T-cell (primary cell): ENCODE data around the gene SH3YL1. TPM values are rescaled to one million over a fixed set of nuclear protein-coding genes. Genes with fewer than 3 reads are reported as not detected.

Experiments used
- ATAC-seq, 4 experiments: fragments of 200-7000 bp in 3 of 4; fragments of 150-1000 bp in 1 of 4; cut with Tn5 transposase; replicated peaks in 1 of 4; 1 replicate in 3 of 4; 2 replicates in 1 of 4; pipeline ENCODE4 v1.10.0; 2021; ENCODE audit warnings: moderate library complexity in 3 of 4, mild to moderate bottlenecking in 2 of 4, moderate number of reproducible peaks in 1 of 4
- CTCF ChIA-PET, 2 donors: fragments of 300-600 bp; sonication (Branson Sonifier 250); formaldehyde crosslinking; loops; one replicate each; lab custom pipeline; 2022; ENCODE audit warnings: antibody characterized with exemption in 2 of 2; lab: Charles Lee
- POLR2A ChIA-PET, 2 donors: fragments of 300-600 bp; sonication (Branson Sonifier 250); formaldehyde crosslinking; loops; one replicate each; lab custom pipeline; 2022; ENCODE audit warnings: antibody characterized with exemption in 2 of 2; lab: Charles Lee
- DNase-seq, 35 experiments: peaks; one replicate each; pipeline versions ENCODE4 v3.0.0 to v3.0.0-alpha.2; 2013 to 2023
- H3K27ac ChIP-seq: one replicate; pipeline ENCODE4 v1.5.1; 2013; ENCODE audit warnings: low read length
- H3K27me3 ChIP-seq, 2 experiments: replicated peaks in 1 of 2; 1 replicate in 1 of 2; 2 replicates in 1 of 2; pipeline versions ENCODE4 v1.6.1 to v1.7.0; 2013; ENCODE audit warnings: low read length in 1 of 2, mixed read lengths in 1 of 2; ENCODE audit not compliant: control insufficient read depth in 2 of 2, insufficient read depth in 2 of 2; ENCODE audit errors: extremely low read depth in 1 of 2
- H3K36me3 ChIP-seq, 2 donors: 1 replicate in 1 of 2; 2 replicates in 1 of 2; pipeline versions ENCODE4 v1.6.1 to v1.7.0; 2013; ENCODE audit warnings: low read length in 1 of 2; ENCODE audit not compliant: control insufficient read depth in 2 of 2, insufficient read depth in 1 of 2; ENCODE audit errors: extremely low read depth in 1 of 2
- H3K4me1 ChIP-seq, 2 experiments: 1 replicate in 1 of 2; 2 replicates in 1 of 2; pipeline versions ENCODE4 v1.6.1 to v1.7.0; 2013; ENCODE audit warnings: low read length in 2 of 2, mixed read lengths in 1 of 2; ENCODE audit not compliant: insufficient read depth in 2 of 2, control insufficient read depth in 1 of 2; ENCODE audit errors: extremely low read depth in 1 of 2
- H3K4me3 ChIP-seq, 2 donors: 1 replicate in 1 of 2; 2 replicates in 1 of 2; pipeline versions ENCODE4 v1.5.1 to v1.7.0; 2013; ENCODE audit warnings: mild to moderate bottlenecking in 2 of 2, low read length in 1 of 2, moderate library complexity in 1 of 2; ENCODE audit not compliant: control insufficient read depth in 1 of 2; ENCODE audit errors: extremely low read depth in 1 of 2
- H3K9me3 ChIP-seq: 2 replicates; pipeline ENCODE4 v1.7.0; 2013
- H3K27ac Mint-ChIP-seq, 2 donors: one replicate each; pipeline ENCODE4 v1.8.0; 2020 to 2021; ENCODE audit warnings: mild to moderate bottlenecking in 2 of 2, mixed read lengths in 2 of 2
- H3K27me3 Mint-ChIP-seq, 2 donors: one replicate each; pipeline ENCODE4 v1.8.0; 2021 to 2022; ENCODE audit warnings: mixed read lengths in 2 of 2
- H3K36me3 Mint-ChIP-seq: one replicate; pipeline ENCODE4 v1.8.0; 2021; ENCODE audit warnings: mixed read lengths
- H3K4me1 Mint-ChIP-seq, 3 donors: one replicate each; pipeline ENCODE4 v1.8.0; 2020 to 2022; ENCODE audit warnings: mixed read lengths in 3 of 3, mild to moderate bottlenecking in 1 of 3
- H3K4me3 Mint-ChIP-seq, 3 donors: one replicate each; pipeline ENCODE4 v1.8.0; 2020 to 2022; ENCODE audit warnings: mild to moderate bottlenecking in 3 of 3, mixed read lengths in 3 of 3, moderate library complexity in 3 of 3
- H3K9me3 Mint-ChIP-seq, 3 donors: one replicate each; pipeline ENCODE4 v1.8.0; 2020 to 2022; ENCODE audit warnings: mixed read lengths in 3 of 3
- WGBS: methylation state at CpG from one replicate; pipeline ENCODE4 v1.1.5; 2013; ENCODE audit warnings: missing lambda C conversion rate; ENCODE audit not compliant: insufficient coverage; 5-methylcytosine and 5-hydroxymethylcytosine counted together
- total RNA-seq, 35 experiments: library from RNA in 6 of 35; stranded (reverse) in 6 of 35; fragments of 120-200 nt in 1 of 35; gene quantifications; one replicate each; pipeline versions ENCODE4 v1.2.1 to v1.2.4 and lab custom pipeline; 2013 to 2026

Gene SH3YL1
- total RNA-seq, 5 donors from 2014 or later (not counting 1 experiment from before 2014, with no cell fraction given) = 54.8 to 71.4 (median 59.9) TPM

DNA sequence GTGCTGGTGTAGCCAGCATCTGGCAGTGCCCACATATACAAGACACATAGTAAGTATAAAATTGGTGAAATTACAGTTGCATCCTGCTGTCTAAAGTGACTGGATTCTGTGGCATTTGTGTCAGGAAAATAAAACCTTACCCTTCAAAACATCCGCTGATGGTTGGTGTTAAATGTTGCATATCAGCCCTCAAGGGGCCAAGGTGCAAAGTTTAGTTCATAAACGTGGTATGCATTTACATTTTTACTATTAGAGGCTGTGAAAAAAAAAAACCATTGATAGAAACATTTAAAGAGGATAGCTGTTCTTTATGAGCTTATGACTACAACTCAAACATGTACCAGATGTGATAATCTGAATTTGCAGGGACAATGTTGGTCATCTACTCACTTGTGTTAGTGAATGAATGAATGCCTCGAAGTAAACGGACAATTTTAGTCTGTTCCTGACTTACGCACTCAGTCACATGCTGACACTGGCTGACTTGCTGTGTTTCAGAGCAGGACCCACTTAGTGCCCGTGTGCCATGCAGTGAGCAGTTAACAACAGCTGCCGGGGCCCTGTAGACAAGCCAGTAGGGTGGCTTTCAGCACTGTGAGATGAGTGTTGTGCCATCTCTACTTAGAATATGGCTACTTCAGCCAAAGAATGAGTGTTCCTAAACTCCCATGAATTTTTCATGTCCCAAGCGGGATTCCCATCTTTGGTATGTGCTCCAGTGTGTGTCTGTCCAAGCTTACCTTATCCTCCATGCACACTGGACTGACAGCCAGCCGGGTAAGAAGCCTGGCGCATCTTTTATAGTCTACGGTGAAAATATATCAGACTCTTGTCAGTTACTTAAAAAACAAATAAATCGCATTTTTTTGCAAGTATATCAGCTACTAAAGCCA is 18.8 kb upstream of the SH3YL1 start:
- Mint-ChIP-seq H3K9me3 (no peaks in the 10 kb centered on the region), H3K4me1 (peaks cover 0 to 2% (median 0%) of the 10 kb centered on the region in 3 donors), H3K36me3 (peaks cover 43% of the 10 kb centered on the region), H3K27ac (no peak overlapping the region), H3K4me3 (no peak overlapping the region), H3K27me3 (peaks cover 6 to 17% of the 10 kb centered on the region in 2 donors)
- ChIA-PET POLR2A (interaction anchor here in 1 of 2 donors (0.6 kb wide), 1 partner anchor 106 kb away, joined by 3 read pairs; no protein-coding TSS in a partner anchor), CTCF (no interaction called here)
- Histone ChIP-seq H3K27me3 (peaks cover 0 to 8% of the 10 kb centered on the region in 2 experiments), H3K27ac (no peak overlapping the region), H3K36me3 (peaks cover 11 to 43% of the 10 kb centered on the region in 2 donors), H3K4me1 (peaks cover 0 to 7% of the 10 kb centered on the region in 2 experiments), H3K9me3 (no peaks in the 10 kb centered on the region), H3K4me3 (no peak overlapping the region)
- WGBS = 99% methylated on average over 10 of the region's 12 CpGs
- ATAC-seq (no peak), DNase-seq (no peak)

- Mint-ChIP-seq H3K4me1 (no peaks in the 10 kb centered on the region), H3K4me3 (no peak overlapping the region), H3K27ac (no peak overlapping the region), H3K9me3 (no peaks in the 10 kb centered on the region), H3K36me3 (peaks cover 54% of the 10 kb centered on the region), H3K27me3 (peaks cover 6 to 11% of the 10 kb centered on the region in 2 donors)
- Histone ChIP-seq H3K27ac (no peak overlapping the region), H3K9me3 (no peaks in the 10 kb centered on the region), H3K36me3 (peaks cover 15 to 55% of the 10 kb centered on the region in 2 donors), H3K4me3 (no peak overlapping the region), H3K4me1 (no peaks in the 10 kb centered on the region), H3K27me3 (no peaks in the 10 kb centered on the region)
- DNase-seq (no peak), ATAC-seq (no peak)
- POLR2A ChIA-PET = no interaction called here
- CTCF ChIA-PET = no interaction called here
- 96% methylated on average over 6 of the region's 9 CpGs for WGBS
Observed at GRCh38 chr2:281381-281780, 17.5 kb upstream of the SH3YL1 start.

GRCh38 chr2:280650-281110 is 16.8 kb upstream of the SH3YL1 start:
- POLR2A ChIA-PET = interaction anchor here in 1 of 2 donors (0.5 kb wide), 1 partner anchor 53 kb away, joined by 4 read pairs; no protein-coding TSS in a partner anchor
- Mint-ChIP-seq H3K9me3 (no peaks in the 10 kb centered on the region), H3K4me1 (no peaks in the 10 kb centered on the region)

DNA sequence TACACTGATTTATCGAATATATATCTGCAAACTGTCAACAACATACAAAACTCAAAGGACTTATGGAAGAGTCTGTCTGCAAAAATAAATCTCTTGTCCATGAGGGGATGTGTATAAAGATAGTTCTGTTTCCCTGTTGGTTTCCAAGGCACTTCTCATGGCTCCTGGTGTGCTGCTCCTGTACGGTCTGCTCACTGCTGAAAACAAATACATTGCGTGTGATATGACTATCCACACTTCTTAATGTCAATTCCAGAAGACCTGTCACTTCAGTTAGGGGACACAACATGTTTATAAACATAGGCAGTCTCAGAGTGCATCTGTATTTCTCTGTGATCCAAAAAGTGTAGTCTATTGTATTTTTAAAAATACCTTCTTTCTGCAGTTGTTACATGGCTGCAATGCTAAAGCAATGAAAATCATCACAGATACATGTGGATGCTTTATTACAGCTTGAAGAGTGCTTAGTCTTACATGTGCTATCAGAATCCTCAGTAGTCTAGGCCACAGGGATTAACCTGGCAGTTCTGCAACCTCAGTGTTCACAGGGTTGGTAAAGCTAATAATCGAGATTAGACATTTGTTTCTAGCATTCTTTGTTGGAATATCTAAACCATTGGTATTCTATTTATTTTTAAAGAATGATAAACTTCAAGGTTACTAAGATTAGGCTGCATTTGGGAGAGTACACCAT is 16.3 kb upstream of the SH3YL1 start:
- H3K9me3 Mint-ChIP-seq = no peaks in the 10 kb centered on the region
- Histone ChIP-seq H3K9me3 (no peaks in the 10 kb centered on the region), H3K36me3 (peaks cover 22 to 66% of the 10 kb centered on the region in 2 donors), H3K27me3 (no peaks in the 10 kb centered on the region), H3K4me3 (no peak overlapping the region), H3K27ac (no peak overlapping the region), H3K4me1 (no peaks in the 10 kb centered on the region)
- WGBS = no CpG with 5 or more reads among the region's 4 CpGs
- no peak for DNase-seq
- no peak overlapping the region for H3K4me3 Mint-ChIP-seq
- no peak overlapping the region for H3K27ac Mint-ChIP-seq
- no peaks in the 10 kb centered on the region for H3K4me1 Mint-ChIP-seq
- H3K36me3 Mint-ChIP-seq = peaks cover 63% of the 10 kb centered on the region
- no peak for ATAC-seq
- CTCF ChIA-PET = no interaction called here
- POLR2A ChIA-PET = no interaction called here
- H3K27me3 Mint-ChIP-seq = no peaks in the 10 kb centered on the region

More at GRCh38 chr2:280650-281110, 16.8 kb upstream of the SH3YL1 start:
- H3K27me3 ChIP-seq = no peaks in the 10 kb centered on the region
- H3K4me3 ChIP-seq = no peak overlapping the region
- H3K9me3 ChIP-seq = no peaks in the 10 kb centered on the region
- no peak overlapping the region for H3K4me3 Mint-ChIP-seq
- no peak overlapping the region for H3K27ac Mint-ChIP-seq
- H3K36me3 Mint-ChIP-seq = peaks cover 59% of the 10 kb centered on the region
- peaks cover 20 to 62% of the 10 kb centered on the region in 2 donors for H3K36me3 ChIP-seq
- 80% methylated on average over 6 of the region's 7 CpGs for WGBS
- DNase-seq (no peak), ATAC-seq (no peak)
- H3K4me1 ChIP-seq = no peaks in the 10 kb centered on the region
- CTCF ChIA-PET = no interaction called here
- H3K27me3 Mint-ChIP-seq = peaks cover under 1 to 4% of the 10 kb centered on the region in 2 donors
- no peak overlapping the region for H3K27ac ChIP-seq

GRCh38 chr2:279366-279765 is 15.5 kb upstream of the SH3YL1 start:
- Histone ChIP-seq H3K27me3 (no peaks in the 10 kb centered on the region), H3K4me3 (no peak overlapping the region), H3K4me1 (no peaks in the 10 kb centered on the region), H3K36me3 (peaks cover 22 to 68% of the 10 kb centered on the region in 2 donors), H3K9me3 (no peaks in the 10 kb centered on the region), H3K27ac (no peak overlapping the region)
- H3K4me1 Mint-ChIP-seq = peaks cover 0 to 3% (median 3%) of the 10 kb centered on the region in 3 donors
- WGBS = no CpG with 5 or more reads among the region's 4 CpGs
- H3K27me3 Mint-ChIP-seq = no peaks in the 10 kb centered on the region
- ATAC-seq (no peak), DNase-seq (no peak)
- no peak overlapping the region for H3K4me3 Mint-ChIP-seq
- no peak overlapping the region for H3K27ac Mint-ChIP-seq
- ChIA-PET CTCF (no interaction called here), POLR2A (no interaction called here)
- no peaks in the 10 kb centered on the region for H3K9me3 Mint-ChIP-seq
- H3K36me3 Mint-ChIP-seq = peaks cover 67% of the 10 kb centered on the region

- Mint-ChIP-seq H3K27me3 (no peaks in the 10 kb centered on the region), H3K27ac (no peak overlapping the region), H3K4me1 (peaks cover 0 to 4% (median 4%) of the 10 kb centered on the region in 3 donors), H3K36me3 (peaks cover 67% of the 10 kb centered on the region), H3K4me3 (no peak overlapping the region), H3K9me3 (no peaks in the 10 kb centered on the region)
- H3K36me3 ChIP-seq = peaks cover 22 to 73% of the 10 kb centered on the region in 2 donors
- H3K27ac ChIP-seq = no peak overlapping the region
- H3K4me1 ChIP-seq = no peaks in the 10 kb centered on the region
- no CpG with 5 or more reads among the region's 4 CpGs for WGBS
- POLR2A ChIA-PET = no interaction called here
- CTCF ChIA-PET = no interaction called here
- H3K9me3 ChIP-seq = no peaks in the 10 kb centered on the region
- H3K4me3 ChIP-seq = no peak overlapping the region
- ATAC-seq (no peak), DNase-seq (no peak)
- no peaks in the 10 kb centered on the region for H3K27me3 ChIP-seq
Observed at GRCh38 chr2:278927-279320, 15.1 kb upstream of the SH3YL1 start.
